SK-N-SH (cell line): Measurements from ENCODE around the gene MUS81. TPM values are rescaled to one million over a fixed set of nuclear protein-coding genes. Genes with fewer than 3 reads are reported as not detected.

Experiments
- CTCF ChIA-PET: fragments of 300-600, 350-600 bp; formaldehyde crosslinking; extraction: SDS; loops from one replicate; lab custom pipeline; 2021; lab: Yijun Ruan, JAX
- POLR2A ChIA-PET: fragments of 350-600 bp; sonication (Branson Sonifier 250); formaldehyde crosslinking; extraction: SDS; loops from one replicate; lab custom pipeline; 2020; ENCODE audit warnings: antibody characterized with exemption, inconsistent platforms; lab: Yijun Ruan, JAX
- DNase-seq: peaks from one replicate; pipeline ENCODE4 v3.0.0; 2012
- H2AFZ ChIP-seq: fragments of 200-600 bp; sonication (generic); 2 replicates; pipeline ENCODE4 v1.8.1; 2016; ENCODE audit warnings: antibody characterized with exemption, mild to moderate bottlenecking, low read depth
- H3F3A ChIP-seq: fragments of 200-600 bp; sonication (generic); replicated peaks from 2 replicates; pipeline ENCODE3; 2016; ENCODE audit warnings: antibody characterized with exemption, mild to moderate bottlenecking; ENCODE audit not compliant: insufficient read depth
- H3K27ac ChIP-seq, 2 experiments: fragments of 200-500 bp in 1 of 2; fragments of 200-600 bp in 1 of 2; sonication (Bioruptor generic) in 1 of 2; sonication (generic), shearing (Covaris generic) in 1 of 2; 2 replicates each; pipeline versions ENCODE4 v1.5.1 to v1.6.1; 2014 to 2016; ENCODE audit warnings: low read depth in 2 of 2, inconsistent platforms in 1 of 2, low read length in 1 of 2, mild to moderate bottlenecking in 1 of 2, mixed read lengths in 1 of 2
- H3K27me3 ChIP-seq: fragments of 200-600 bp; sonication (generic), shearing (Covaris generic); 2 replicates; pipeline ENCODE4 v1.6.1; 2016; ENCODE audit warnings: mixed run types; ENCODE audit not compliant: insufficient read depth
- H3K36me3 ChIP-seq, 2 experiments: fragments of 200-500 bp in 1 of 2; fragments of 200-600 bp in 1 of 2; sonication (Bioruptor generic) in 1 of 2; sonication (generic) in 1 of 2; replicated peaks in 1 of 2; 2 replicates each; pipeline versions ENCODE3 to v1.5.1; 2014 to 2016; ENCODE audit warnings: low read length in 1 of 2, mild to moderate bottlenecking in 1 of 2; ENCODE audit not compliant: insufficient read depth in 2 of 2, control insufficient read depth in 1 of 2
- H3K4me1 ChIP-seq, 2 experiments: fragments of 200-500 bp in 1 of 2; fragments of 200-600 bp in 1 of 2; sonication (Bioruptor generic) in 1 of 2; sonication (generic), shearing (Covaris generic) in 1 of 2; 2 replicates each; pipeline versions ENCODE4 v1.5.1 to v1.6.1; 2014 to 2016; ENCODE audit warnings: low read depth in 1 of 2, low read length in 1 of 2, mixed run types in 1 of 2; ENCODE audit not compliant: insufficient read depth in 2 of 2, control insufficient read depth in 1 of 2
- H3K4me2 ChIP-seq: fragments of 200-600 bp; sonication (generic), shearing (Covaris generic); 2 replicates; pipeline ENCODE4 v1.6.1; 2017; ENCODE audit warnings: mixed run types
- H3K4me3 ChIP-seq, 2 experiments: fragments of 200-500 bp in 1 of 2; fragments of 200-600 bp in 1 of 2; sonication (Bioruptor generic) in 1 of 2; sonication (generic), shearing (Covaris generic) in 1 of 2; 2 replicates each; pipeline versions ENCODE4 v1.5.1 to v1.8.1; 2014 to 2016; ENCODE audit warnings: low read depth in 2 of 2, inconsistent platforms in 1 of 2, low read length in 1 of 2, mild to moderate bottlenecking in 1 of 2, mixed read lengths in 1 of 2, moderate library complexity in 1 of 2
- H3K79me2 ChIP-seq: fragments of 200-600 bp; sonication (generic); 2 replicates; pipeline ENCODE4 v1.8.1; 2017; ENCODE audit warnings: mild to moderate bottlenecking; ENCODE audit not compliant: insufficient read depth
- H3K9ac ChIP-seq: fragments of 200-600 bp; sonication (generic); 2 replicates; pipeline ENCODE4 v1.6.1; 2017; ENCODE audit warnings: mixed run types
- H3K9me2 ChIP-seq: fragments of 200-600 bp; sonication (generic); 2 replicates; pipeline ENCODE4 v1.6.1; 2017; ENCODE audit warnings: mixed run types
- H3K9me3 ChIP-seq: fragments of 200-600 bp; sonication (generic); 2 replicates; pipeline ENCODE4 v1.6.1; 2017; ENCODE audit warnings: mixed run types, mild to moderate bottlenecking, moderate library complexity
- H4K20me1 ChIP-seq: fragments of 200-600 bp; sonication (generic); 2 replicates; pipeline ENCODE4 v1.6.1; 2017; ENCODE audit warnings: mild to moderate bottlenecking, mixed run types; ENCODE audit not compliant: insufficient read depth
- CHD2 ChIP-seq: fragments of 150-350 bp; IDR thresholded peaks from 2 replicates; pipeline ENCODE4 v1.6.1; 2018; ENCODE audit warnings: low read length; ENCODE audit not compliant: partially characterized antibody
- CTCF ChIP-seq: fragments of 200-600 bp; sonication (generic); IDR thresholded peaks from 2 replicates; pipeline ENCODE4 v1.6.1; 2017; ENCODE audit warnings: antibody characterized with exemption, mild to moderate bottlenecking, moderate library complexity
- EZH2phosphoT487 ChIP-seq: fragments of 200-600 bp; sonication (generic); IDR thresholded peaks from 2 replicates; pipeline ENCODE4 v1.6.1; 2017; ENCODE audit warnings: low read depth, mixed run types, mild to moderate bottlenecking, antibody characterized with exemption, moderate library complexity, borderline replicate concordance
- FOSL2 ChIP-seq: IDR thresholded peaks from 2 replicates; pipeline ENCODE4 v1.4.0; 2012; ENCODE audit warnings: low read depth, mild to moderate bottlenecking, moderate library complexity, borderline replicate concordance
- FOXJ3 ChIP-seq: sonication (generic); formaldehyde crosslinking; IDR thresholded peaks from 2 replicates; pipeline ENCODE4 v1.5.1; 2020; ENCODE audit warnings: mild to moderate bottlenecking, missing genetic modification reagents
- FOXM1 ChIP-seq: IDR thresholded peaks from 2 replicates; pipeline ENCODE4 v1.4.0; 2012; ENCODE audit warnings: low read depth, mild to moderate bottlenecking
- GABPA ChIP-seq: IDR thresholded peaks from 2 replicates; pipeline ENCODE4 v1.4.0; 2012; ENCODE audit warnings: low read depth, mild to moderate bottlenecking
- GATA2 ChIP-seq: sonication (generic); formaldehyde crosslinking; IDR thresholded peaks from 2 replicates; pipeline ENCODE4 v1.5.0; 2020; ENCODE audit warnings: mild to moderate bottlenecking, missing genetic modification reagents
- IRF3 ChIP-seq: fragments of 150-350 bp; IDR thresholded peaks from 2 replicates; pipeline ENCODE4 v1.6.1; 2016; ENCODE audit warnings: mild to moderate bottlenecking, low read depth, low read length
- MEF2A ChIP-seq: IDR thresholded peaks from 2 replicates; pipeline ENCODE4 v1.4.0; 2012; ENCODE audit warnings: low read depth, borderline replicate concordance
- MXI1 ChIP-seq: IDR thresholded peaks from 2 replicates; pipeline ENCODE4 v1.6.1; 2012; ENCODE audit warnings: mild to moderate bottlenecking, low read depth, low read length, improper control_type of control experiment
- NFIC ChIP-seq: IDR thresholded peaks from 2 replicates; pipeline ENCODE4 v1.4.0; 2012; ENCODE audit warnings: borderline replicate concordance
- POLR2AphosphoS5 ChIP-seq: IDR thresholded peaks from 2 replicates; pipeline ENCODE4 v1.6.1; 2012; ENCODE audit warnings: low read depth, low read length
- RCOR1 ChIP-seq: fragments of 150-350 bp; IDR thresholded peaks from 2 replicates; pipeline ENCODE4 v1.6.1; 2017; ENCODE audit warnings: antibody characterized with exemption, low read length
- RFX5 ChIP-seq: IDR thresholded peaks from 2 replicates; pipeline ENCODE4 v1.6.1; 2012; ENCODE audit warnings: mild to moderate bottlenecking, improper control_type of control experiment, low read length
- TEAD4 ChIP-seq: IDR thresholded peaks from 2 replicates; pipeline ENCODE4 v1.4.0; 2012; ENCODE audit warnings: mild to moderate bottlenecking, borderline replicate concordance; ENCODE audit not compliant: insufficient read depth
- USF2 ChIP-seq: fragments of 150-350 bp; IDR thresholded peaks from 2 replicates; pipeline ENCODE4 v1.6.1; 2017; ENCODE audit warnings: antibody characterized with exemption, low read length, low read depth, borderline replicate concordance
- YY1 ChIP-seq: IDR thresholded peaks from 2 replicates; pipeline ENCODE4 v1.4.0; 2012; ENCODE audit warnings: low read depth, mild to moderate bottlenecking
- WGBS: methylation state at CpG from one replicate; pipeline ENCODE4 v1.1.6; 2017; ENCODE audit warnings: low lambda C conversion rate; 5-methylcytosine and 5-hydroxymethylcytosine counted together
- polyA plus RNA-seq, 3 experiments: library from polyadenylated mRNA; depleted of rRNA; stranded (reverse); fragments of >200 nt; gene quantifications; 2 replicates each; pipeline ENCODE4 v1.2.3, GENCODE V29; 2012

Gene MUS81
- polyA plus RNA-seq, 1 of the 3 experiments (the other 2 are of a cell fraction): 58.2 TPM

GRCh38 chr11:65870307-65870658 is 10.1 kb downstream of the MUS81 start:
- no peak for DNase-seq
- ChIA-PET CTCF (interaction anchor here (0.9 to 18.4 kb wide), 6 partner anchors 9 to 159 kb away, joined by 3 to 374 read pairs (median 6); partner anchors contain the start of genes CCDC85B, CTSW, FIBP and KAT5), POLR2A (interaction anchor here (0.6 to 4.8 kb wide), 4 partner anchors 11 to 139 kb away, joined by 3 to 59 read pairs (median 7); partner anchors contain the start of genes CCDC85B, CFL1 and MUS81)
- H3K27me3 ChIP-seq: no peaks in the 10 kb centered on the region
- H3F3A ChIP-seq: peaks cover 52% of the 10 kb centered on the region
- H3K27ac ChIP-seq: peak overlapping the region; percentile 3 to 77; a peak in 2 of 4 replicates
- no peaks in the 10 kb centered on the region for H3K9me3 ChIP-seq
- no peaks in the 10 kb centered on the region; the same call in 1 of the 2 replicates for H4K20me1 ChIP-seq
- H3K4me2 ChIP-seq: no peak overlapping the region
- no peak overlapping the region for H3K9ac ChIP-seq
- peaks cover 34% of the 10 kb centered on the region for H3K79me2 ChIP-seq
- WGBS: 89% methylated on average over 8 of the region's 11 CpGs
- H3K9me2 ChIP-seq: no peaks in the 10 kb centered on the region
- peaks cover 19 to 27% of the 10 kb centered on the region in 2 experiments; a peak in 3 of 4 replicates for H3K4me1 ChIP-seq
- H2AFZ ChIP-seq: no peak overlapping the region
- no peak for TF ChIP-seq GATA2 (CRISPR knock-in tag)
- TF ChIP-seq FOSL2: no peak
- 0 out of 2 replicates have a peak, but pooled peaks have one; percentile 11 for TF ChIP-seq POLR2AphosphoS5
- TF ChIP-seq FOXJ3: no peak
- TF ChIP-seq TEAD4: no peak
- TF ChIP-seq MEF2A: no peak
- H3K4me3 ChIP-seq: no peak overlapping the region
- H3K36me3 ChIP-seq: peaks cover 45 to 54% of the 10 kb centered on the region in 2 experiments

GRCh38 chr11:65870706-65871681 is 10.8 kb downstream of the MUS81 start:
- POLR2A ChIA-PET: interaction anchor here (0.9 to 4.8 kb wide), 9 partner anchors 8 to 52 kb away, joined by 3 to 59 read pairs (median 4); partner anchors contain the start of genes CCDC85B, CFL1 and MUS81

More at GRCh38 chr11:65870706-65871681, 10.8 kb downstream of the MUS81 start:
- Histone ChIP-seq H3F3A (peaks cover 46% of the 10 kb centered on the region), H2AFZ (no peak overlapping the region), H3K9me2 (no peaks in the 10 kb centered on the region), H3K9me3 (no peaks in the 10 kb centered on the region), H3K4me2 (peak overlapping the region; percentile 97)
- 95% methylated on average over 10 of the region's 24 CpGs for WGBS
- TF ChIP-seq NFIC (no peak), RFX5 (no peak), USF2 (no peak), FOSL2 (no peak), FOXM1 (no peak), FOXJ3 (no peak), CTCF (no peak), RCOR1 (no peak), YY1 (no peak), MXI1 (no peak), TEAD4 (no peak), GATA2 (CRISPR knock-in tag) (no peak), CHD2 (no peak), EZH2phosphoT487 (no peak), IRF3 (no peak), GABPA (no peak)
- TF ChIP-seq, all 33 proteins: peak for 0
- CTCF ChIA-PET: interaction anchor here (0.8 to 18.4 kb wide), 12 partner anchors 10 to 159 kb away, joined by 3 to 374 read pairs (median 5); partner anchors contain the start of genes CCDC85B, CTSW, FIBP and KAT5
- H3K4me1 ChIP-seq: peaks cover 19 to 27% of the 10 kb centered on the region in 2 experiments; a peak in 3 of 4 replicates
- H3K9ac ChIP-seq: peak overlapping the region; percentile 70
- H3K4me3 ChIP-seq: peak overlapping the region; percentile 54 to 73; a peak in 3 of 4 replicates
- no peaks in the 10 kb centered on the region for H3K27me3 ChIP-seq
- no peaks in the 10 kb centered on the region; the same call in 1 of the 2 replicates for H4K20me1 ChIP-seq
- H3K79me2 ChIP-seq: peaks cover 34% of the 10 kb centered on the region
- DNase-seq: no peak
- H3K36me3 ChIP-seq: peaks cover 40 to 47% of the 10 kb centered on the region in 2 experiments
- H3K27ac ChIP-seq: peak overlapping the region; percentile 77 to 93; a peak in 2 of 4 replicates
